AG10803 (cell line): ENCODE data around the gene OBSCN.

Experiments
- DNase-seq: peaks from one replicate; pipeline ENCODE4 v3.0.0; 2010; ENCODE audit warnings: low read depth
- H3K4me3 ChIP-seq: 2 replicates; pipeline ENCODE4 v1.5.1; 2011; ENCODE audit warnings: mild to moderate bottlenecking, low read length, control low read depth
- CTCF ChIP-seq: conservative IDR thresholded peaks from 2 replicates; pipeline ENCODE4 v1.5.1; 2011; ENCODE audit warnings: mild to moderate bottlenecking, low read length, control low read depth, inconsistent platforms

Gene OBSCN

DNA sequence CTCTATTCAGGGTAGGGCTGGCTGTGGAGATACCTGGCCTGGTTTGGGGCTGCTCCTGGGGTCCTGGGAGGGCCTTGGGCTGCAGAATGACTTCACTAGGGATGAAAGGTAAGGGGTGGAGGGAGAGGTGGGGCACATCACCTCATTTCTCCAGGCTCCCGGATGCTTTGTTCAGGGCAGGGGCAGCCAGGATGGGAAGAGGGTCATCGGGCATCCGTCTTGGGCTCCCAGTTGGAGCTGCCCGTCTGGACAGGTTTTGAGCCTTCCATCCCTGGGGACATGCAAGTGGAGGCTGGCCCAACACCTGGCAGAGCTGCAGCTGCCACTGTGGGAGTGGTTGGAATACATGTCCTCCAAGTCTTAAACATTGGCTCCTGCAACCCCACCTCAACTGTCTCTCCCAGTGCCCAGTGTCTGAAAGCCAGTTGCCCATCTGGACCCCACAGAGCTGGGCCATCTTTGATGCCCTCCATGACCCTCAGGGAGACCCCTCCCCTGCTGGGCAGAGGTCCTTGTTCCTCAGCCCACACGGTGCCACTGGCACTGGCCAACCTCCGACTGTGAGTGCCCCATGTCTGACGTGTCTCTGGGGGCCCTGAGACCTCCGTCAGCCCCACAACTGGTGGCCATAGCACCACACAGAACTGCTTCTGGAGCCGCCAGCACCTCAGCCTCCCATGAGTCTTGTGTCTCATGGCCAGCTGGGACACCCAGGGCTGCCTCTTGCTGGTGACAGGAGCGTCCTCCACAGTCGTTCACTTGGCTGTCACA lies 145.9 kb downstream of the OBSCN start:
- no peak for TF ChIP-seq CTCF
- no peak for DNase-seq
- no peak overlapping the region for H3K4me3 ChIP-seq

DNA sequence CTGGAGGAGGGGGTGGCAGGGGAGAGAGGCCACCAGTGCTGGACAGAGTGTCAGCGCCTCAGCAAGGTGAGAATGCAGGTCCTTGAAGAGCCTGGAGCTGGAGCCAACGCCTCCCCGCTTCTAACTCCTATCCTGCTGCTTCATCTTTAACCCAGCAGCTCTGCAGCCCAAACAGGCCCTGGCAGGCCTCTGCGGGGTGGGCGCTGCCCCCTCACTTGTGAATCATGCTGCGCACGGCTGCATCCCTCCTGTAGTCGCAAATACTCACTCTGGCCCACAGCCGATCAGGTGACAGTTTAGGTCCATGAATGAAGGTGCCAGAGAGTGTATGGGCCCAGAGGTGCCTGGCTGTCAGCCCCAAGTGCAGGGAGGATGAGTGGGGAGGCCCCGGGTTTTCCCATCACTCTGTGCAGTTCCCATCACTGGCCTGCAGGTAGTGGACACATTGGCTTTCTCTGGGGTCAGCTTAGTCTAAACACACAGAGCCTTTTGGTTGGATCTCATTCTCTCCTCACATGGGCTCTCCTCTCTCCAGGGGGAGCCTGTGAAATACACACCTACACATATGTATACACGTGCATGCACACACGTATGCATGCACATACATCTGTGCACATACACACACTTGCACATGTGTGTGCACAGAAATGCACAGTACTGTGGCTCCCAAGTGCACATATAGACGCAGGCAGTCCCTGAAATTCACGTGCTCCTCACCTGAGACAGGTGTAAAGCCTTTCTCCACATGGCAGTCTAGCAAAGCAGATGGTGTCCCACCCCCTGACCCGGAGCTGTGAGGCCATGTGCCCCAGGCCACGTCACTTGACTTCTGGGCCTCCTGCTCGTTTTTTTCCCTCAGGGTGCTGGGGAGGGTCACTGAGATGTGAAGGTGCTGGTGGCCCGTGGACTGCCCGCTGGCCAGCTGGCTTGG lies 146.8 kb downstream of the OBSCN start:
- TF ChIP-seq CTCF, result no peak
- no peak for DNase-seq
- H3K4me3 ChIP-seq, result no peak overlapping the region

GRCh38 chr1:228356897-228357680 lies 149.2 kb downstream of the OBSCN start:
- no peak overlapping the region for H3K4me3 ChIP-seq
- no peak for TF ChIP-seq CTCF
- DNase-seq, result no peak

GRCh38 chr1:228358039-228358763 lies 150.4 kb downstream of the OBSCN start:
- no peak overlapping the region for H3K4me3 ChIP-seq
- TF ChIP-seq CTCF, result no peak
- DNase-seq, result peak; percentile 12

- H3K4me3 ChIP-seq, result no peak overlapping the region
- no peak for DNase-seq
- TF ChIP-seq CTCF, result no peak
These were observed 151.1 kb downstream of the OBSCN start for GRCh38 chr1:228358764-228359612.
